Gastroesophageal sphincter (tissue), 3 donors: ENCODE measurements around the gene C6orf15.

Experiments
- CTCF ChIP-seq, 4 experiments: fragments of 200-600 bp in 2 of 4; fragments of 450-650 bp in 2 of 4; sonication (generic) in 1 of 4; IDR thresholded peaks; one replicate each; pipeline ENCODE4 v1.5.1; 2017 to 2019; ENCODE audit warnings: antibody characterized with exemption in 4 of 4, mild to moderate bottlenecking in 2 of 4, moderate library complexity in 2 of 4
- POLR2A ChIP-seq, 2 donors: fragments of 450-650 bp; IDR thresholded peaks; one replicate each; pipeline ENCODE4 v1.6.1; 2017; ENCODE audit warnings: antibody characterized with exemption in 2 of 2, mild to moderate bottlenecking in 2 of 2, moderate library complexity in 1 of 2

GRCh38 chr6:31103136-31103535, 9.2 kb downstream of the C6orf15 start:
- no peak for TF ChIP-seq POLR2A (IDR thresholded peaks at IDR 0.05)
- no peak for TF ChIP-seq CTCF (IDR thresholded peaks at IDR 0.05)
